GM18519 (cell line): Measurements from ENCODE around the gene ENTREP1.
"Not testable (repeated sequence)": the region's sequence is repeated elsewhere in the genome, so short reads cannot be mapped to it uniquely, and the experiment has no call there.

Source experiments
- ATAC-seq: cut with Tn5 transposase; IDR thresholded peaks from one replicate; pipeline ENCODE4 v1.9.1; 2021; ENCODE audit warnings: mild to moderate bottlenecking, moderate library complexity; ENCODE audit not compliant: unreplicated experiment, low FRiP score

The ENTREP1 gene

GRCh38 chr9:69440254-69440955 lies 115.4 kb downstream of the ENTREP1 start:
- not testable (repeated sequence) for ATAC-seq
